HL-60 (cell line): ENCODE measurements around the gene IMP4.
A peak's percentile ranks its signal among the peaks of the same experiment; 100 is the strongest.

Experiments
- CTCF ChIP-seq: IDR thresholded peaks from one replicate; pipeline ENCODE4 v1.5.1; 2011; ENCODE audit warnings: low read length, control low read depth, inconsistent platforms; ENCODE audit not compliant: insufficient read depth
- GABPA ChIP-seq: IDR thresholded peaks from 2 replicates; pipeline ENCODE4 v1.6.1; 2012; ENCODE audit warnings: low read depth
- POLR2AphosphoS5 ChIP-seq: IDR thresholded peaks from 2 replicates; pipeline ENCODE4 v1.6.1; 2012; ENCODE audit warnings: low read depth
- REST ChIP-seq: IDR thresholded peaks from 2 replicates; pipeline ENCODE4 v1.6.1; 2012; ENCODE audit warnings: low read depth; ENCODE audit not compliant: insufficient replicate concordance

DNA sequence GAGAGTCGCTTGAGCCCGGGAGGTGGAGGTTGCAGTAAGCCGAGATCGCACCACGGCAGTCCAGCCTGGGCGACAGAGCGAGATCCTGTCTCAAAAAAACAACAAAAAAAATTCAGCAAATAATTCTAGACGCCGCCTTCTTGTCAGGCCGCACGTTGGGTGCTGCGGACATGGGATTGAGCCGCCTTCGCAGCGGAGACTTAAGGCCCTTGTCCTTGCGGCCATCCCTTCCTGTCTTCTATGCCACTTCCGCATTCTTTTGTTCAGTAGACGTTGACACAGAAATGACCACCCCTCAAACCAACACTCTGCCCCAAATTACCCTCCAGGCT is 29.0 kb downstream of the IMP4 start:
- TF ChIP-seq CTCF (no peak), POLR2AphosphoS5 (no peak), REST (peak; percentile 43), GABPA (no peak)
